Kidney (tissue), 14 donors: Measurements from ENCODE around the gene WDR44. TPM values are rescaled to one million over a fixed set of nuclear protein-coding genes. Genes with fewer than 3 reads are reported as not detected.

Experiments
- DNase-seq, 5 donors: peaks; one replicate each; pipeline ENCODE4 v3.0.0-alpha.2; 2013 to 2020
- FAIRE-seq: peaks from 2 replicates; lab custom pipeline; 2012; peaks lifted over from hg19 to GRCh38; lab: Jason Lieb, UNC
- H3K27ac ChIP-seq, 2 donors: one replicate each; pipeline ENCODE4 v1.7.0; 2013; ENCODE audit warnings: low read depth in 2 of 2, low read length in 2 of 2, inconsistent platforms in 1 of 2
- H3K27me3 ChIP-seq: one replicate; pipeline ENCODE4 v1.7.1; 2013; ENCODE audit warnings: low read length, inconsistent platforms; ENCODE audit not compliant: control insufficient read depth, insufficient read depth
- H3K36me3 ChIP-seq, 3 donors: one replicate each; pipeline versions ENCODE4 v1.7.0 to v1.7.1; 2013; ENCODE audit warnings: low read length in 3 of 3, control low read depth in 1 of 3, inconsistent platforms in 1 of 3; ENCODE audit not compliant: insufficient read depth in 3 of 3, control insufficient read depth in 2 of 3
- H3K4me1 ChIP-seq, 3 donors: one replicate each; pipeline versions ENCODE4 v1.7.0 to v1.7.1; 2013; ENCODE audit warnings: low read length in 3 of 3, inconsistent platforms in 1 of 3, low read depth in 1 of 3; ENCODE audit not compliant: control insufficient read depth in 2 of 3, insufficient read depth in 2 of 3
- H3K4me3 ChIP-seq, 3 donors: one replicate each; pipeline versions ENCODE4 v1.7.0 to v1.8.1; 2013; ENCODE audit warnings: low read length in 3 of 3, control low read depth in 1 of 3, inconsistent platforms in 1 of 3
- H3K9ac ChIP-seq, 3 donors: one replicate each; pipeline versions ENCODE4 v1.7.0 to v1.7.1; 2013; ENCODE audit warnings: low read length in 3 of 3, control low read depth in 1 of 3, inconsistent platforms in 1 of 3
- H3K9me3 ChIP-seq, 3 donors: one replicate each; pipeline versions ENCODE4 v1.7.0 to v1.7.1; 2013; ENCODE audit warnings: low read length in 3 of 3, control low read depth in 1 of 3, inconsistent platforms in 1 of 3; ENCODE audit not compliant: control insufficient read depth in 2 of 3, insufficient read depth in 1 of 3
- CTCF ChIP-seq: IDR thresholded peaks from 3 replicates; pipeline ENCODE4 v1.5.1; 2012; ENCODE audit warnings: mild to moderate bottlenecking, moderate library complexity, borderline replicate concordance; ENCODE audit not compliant: insufficient read depth; ENCODE audit errors: extremely low read depth
- intact Hi-C: fragments of 100-400 bp; cut with DNase I; formaldehyde crosslinking; loops from one replicate; pipeline ENCODE4 v1.11.1; 2022
- polyA plus RNA-seq: library from polyadenylated mRNA; stranded (reverse); fragments of 350-450 nt; fragmentation: Illumina TruSeq; extraction: RNeasy Lipid Tissue Mini Kit (QIAGEN cat#74804); gene quantifications from one replicate; pipeline ENCODE4 v1.2.3, GENCODE V29; 2014; ENCODE audit warnings: low read depth, low replicate concordance; ENCODE audit not compliant: insufficient read depth
- total RNA-seq: library from RNA; stranded (reverse); fragmentation: NEBNext Ultra II Directional; extraction: Animal tissue kit (Norgen Biotek cat#: 25700); gene quantifications from one replicate; pipeline ENCODE4 v1.2.1, GENCODE V29; 2021
- donor health status: control.
- donor health status: control.
- donor health status: control.
- donor health status: control.
- donor health status: control.
- donor health status: DM: yes; HTN: yes; CAD: no.
- donor health status: Normal renal cell carcinoma (clear cell type).

Gene WDR44
- total and polyA plus RNA-seq, 2 donors from 2014 or later: 3.6 to 15.5 TPM

DNA sequence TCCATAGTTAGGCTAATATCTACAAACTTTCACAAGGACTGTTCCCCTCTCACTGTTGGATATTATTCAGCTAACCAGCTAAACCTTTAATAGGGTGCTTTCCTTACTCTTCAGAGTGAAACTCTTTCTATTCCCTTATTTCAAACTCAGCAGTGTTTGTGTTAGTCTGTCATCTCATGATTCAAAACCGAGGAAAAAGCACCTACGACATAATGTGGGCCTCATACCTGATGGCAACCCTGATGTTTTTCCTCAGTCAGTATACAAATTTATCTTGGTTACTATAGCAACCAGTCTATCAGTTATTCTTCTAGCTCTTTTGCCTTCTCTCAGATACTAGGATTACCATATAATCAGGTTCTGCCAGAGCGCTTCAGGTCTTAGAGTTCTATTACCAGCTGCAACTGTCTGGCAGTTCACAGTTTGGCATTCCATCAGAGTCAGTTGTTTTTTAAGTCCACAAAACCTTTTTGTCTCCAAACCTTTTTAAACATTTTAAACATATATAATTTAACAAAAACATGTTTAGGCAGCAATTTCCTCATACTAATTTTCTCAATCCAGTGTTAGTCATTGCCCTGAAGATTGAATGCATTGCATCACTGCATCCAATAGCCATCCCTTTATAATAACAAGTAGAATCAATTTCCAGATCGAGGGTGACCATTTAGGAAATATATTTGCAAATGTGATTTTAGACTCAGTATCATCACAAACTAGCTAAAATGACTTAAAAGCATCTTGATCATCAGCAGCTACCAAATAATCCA is 7.4 kb downstream of the WDR44 start:
- Histone ChIP-seq H3K27ac (no peak overlapping the region), H3K27me3 (no peaks in the 10 kb centered on the region), H3K9me3 (no peaks in the 10 kb centered on the region), H3K9ac (no peak overlapping the region), H3K4me3 (no peak overlapping the region), H3K36me3 (no peaks in the 10 kb centered on the region), H3K4me1 (no peaks in the 10 kb centered on the region)
- no peak for FAIRE-seq
- intact Hi-C loops: no loop called here
- no peak for TF ChIP-seq CTCF
- no peak for DNase-seq

- no peak overlapping the region for H3K4me3 ChIP-seq
- no peak for FAIRE-seq
- H3K36me3 ChIP-seq: no peaks in the 10 kb centered on the region
- no peak for DNase-seq
- intact Hi-C loops: no loop called here
- no peaks in the 10 kb centered on the region for H3K27me3 ChIP-seq
- no peaks in the 10 kb centered on the region for H3K4me1 ChIP-seq
- H3K9me3 ChIP-seq: no peaks in the 10 kb centered on the region
- no peak overlapping the region for H3K27ac ChIP-seq
- no peak overlapping the region for H3K9ac ChIP-seq
- no peak for TF ChIP-seq CTCF
Measured at GRCh38 chrX:118355225-118355920, 9.5 kb downstream of the WDR44 start.

DNA sequence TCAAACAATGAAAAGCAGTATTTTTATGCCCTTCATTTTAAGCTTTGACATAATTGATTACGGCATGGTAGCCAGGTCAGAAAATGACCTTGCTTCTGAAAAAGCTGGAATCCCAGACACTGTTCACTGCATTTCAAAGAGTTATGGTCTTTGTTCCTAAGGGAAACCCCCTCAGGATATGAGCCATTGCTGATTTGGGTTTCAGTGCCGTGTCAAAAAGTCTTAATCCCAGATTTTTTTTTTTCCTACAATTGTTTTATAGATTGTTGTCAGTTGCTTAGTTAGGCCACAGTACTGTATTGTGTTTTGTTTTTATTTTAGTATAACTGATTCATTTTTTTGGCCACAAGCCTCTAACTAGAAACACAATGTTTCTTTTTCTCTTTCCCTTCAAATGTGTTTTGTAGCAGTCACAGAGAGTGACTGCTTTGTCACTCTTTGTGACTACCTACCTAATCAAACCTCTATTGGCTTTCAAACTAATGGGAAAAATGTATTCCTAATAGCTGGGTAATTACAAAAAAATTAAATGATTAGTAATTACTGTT is 10.3 kb downstream of the WDR44 start:
- Histone ChIP-seq H3K27ac (no peak overlapping the region), H3K4me1 (no peaks in the 10 kb centered on the region), H3K36me3 (no peaks in the 10 kb centered on the region), H3K4me3 (no peak overlapping the region), H3K9me3 (no peaks in the 10 kb centered on the region), H3K9ac (no peak overlapping the region), H3K27me3 (no peaks in the 10 kb centered on the region)
- no peak for TF ChIP-seq CTCF
- peak in 1 of 5 donors; percentile 7 for DNase-seq
- peak; percentile 21 for FAIRE-seq
- intact Hi-C loops: no loop called here
